ENCODE measurements around the gene PPCS.

GRCh38 chr1:42506576-42506975, 50.2 kb downstream of the PPCS start:
- TF ChIP-seq POLR2A (IDR thresholded peaks at IDR 0.05) = no peak
- no peak for TF ChIP-seq CTCF (IDR thresholded peaks at IDR 0.05)

Measured in gastroesophageal sphincter (tissue), 3 donors.